Muscle of leg (tissue), 11 donors: ENCODE measurements around the gene CARM1. TPM values are rescaled to one million over a fixed set of nuclear protein-coding genes. Genes with fewer than 3 reads are reported as not detected.

Source experiments
- DNase-seq: peaks from one replicate; pipeline ENCODE4 v3.0.0; 2013
- H3K27ac ChIP-seq: one replicate; pipeline ENCODE4 v1.5.1; 2013; ENCODE audit warnings: mild to moderate bottlenecking, low read length, control low read depth
- H3K27me3 ChIP-seq: one replicate; pipeline ENCODE4 v1.6.1; 2013; ENCODE audit warnings: low read length; ENCODE audit not compliant: control insufficient read depth, insufficient read depth
- H3K36me3 ChIP-seq: one replicate; pipeline ENCODE4 v1.6.1; 2013; ENCODE audit warnings: low read length; ENCODE audit not compliant: control insufficient read depth, insufficient read depth
- H3K4me1 ChIP-seq: one replicate; pipeline ENCODE4 v1.6.1; 2013; ENCODE audit warnings: low read length; ENCODE audit not compliant: control insufficient read depth, insufficient read depth
- H3K4me3 ChIP-seq: one replicate; pipeline ENCODE4 v1.5.1; 2013; ENCODE audit warnings: low read length, control low read depth
- H3K9me3 ChIP-seq: replicated peaks from 2 replicates; pipeline ENCODE4 v1.6.1; 2013; ENCODE audit warnings: low read depth, low read length; ENCODE audit not compliant: control insufficient read depth
- WGBS: methylation state at CpG from one replicate; pipeline ENCODE4 v1.1.5; 2013; ENCODE audit warnings: missing lambda C conversion rate; ENCODE audit not compliant: insufficient coverage; 5-methylcytosine and 5-hydroxymethylcytosine counted together
- polyA plus RNA-seq, 8 donors: library from polyadenylated mRNA; unstranded; fragments of 120-200 nt; gene quantifications; one replicate each; pipeline versions ENCODE4 v1.2.1 to v1.2.3, GENCODE V29; 2013; ENCODE audit warnings: inconsistent platforms in 1 of 8, low replicate concordance in 1 of 8; ENCODE audit not compliant: insufficient read length in 8 of 8, insufficient read depth in 1 of 8
- total RNA-seq: library from RNA; stranded (reverse); fragments of 120-200 nt; gene quantifications from one replicate; pipeline ENCODE4 v1.2.4, GENCODE V29; 2013

CARM1 gene
- total and polyA plus RNA-seq, 9 donors: 21.4 to 72.1 (median 61.1) TPM

DNA sequence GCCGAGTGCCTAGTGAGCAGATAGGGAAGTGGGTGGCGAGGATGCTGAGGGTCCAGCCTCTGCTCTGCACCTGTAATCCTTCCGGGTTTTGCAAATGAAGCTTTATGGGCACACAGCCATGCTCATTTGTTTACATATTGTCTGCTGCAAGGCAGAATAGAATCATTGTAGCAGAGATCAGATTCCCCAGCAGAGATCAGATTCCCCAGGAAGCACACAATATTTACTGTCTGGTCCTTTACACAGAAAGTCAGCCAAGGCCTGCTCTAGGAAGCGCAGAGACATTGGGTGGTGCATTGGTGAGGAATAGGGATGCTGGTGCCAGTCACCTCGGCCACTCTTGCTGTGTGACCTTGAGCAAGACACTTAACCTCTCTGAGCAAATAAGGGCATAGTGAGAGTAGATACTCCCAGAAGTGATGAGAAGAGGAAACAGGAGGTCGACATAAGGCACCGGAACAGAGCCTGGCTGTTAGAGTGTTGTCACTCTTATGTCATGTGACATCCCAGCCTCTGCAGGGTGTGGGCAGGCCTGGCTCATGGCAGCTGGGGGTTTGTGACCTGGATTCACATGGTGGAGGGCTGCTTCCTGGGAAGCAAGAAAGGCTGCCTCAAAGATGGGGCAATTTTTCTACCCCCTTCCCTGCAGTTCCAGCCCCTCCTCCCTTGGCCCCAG is 25.6 kb downstream of the CARM1 start:
- H3K9me3 ChIP-seq: no peaks in the 10 kb centered on the region
- no peak overlapping the region for H3K27ac ChIP-seq
- WGBS: 60% methylated on average over 6 of the region's 7 CpGs
- no peak for DNase-seq
- peaks cover 66% of the 10 kb centered on the region for H3K4me1 ChIP-seq
- H3K4me3 ChIP-seq: no peak overlapping the region
- H3K27me3 ChIP-seq: no peaks in the 10 kb centered on the region
- peaks cover 7% of the 10 kb centered on the region for H3K36me3 ChIP-seq

GRCh38 chr19:10898633-10899032 is 27.3 kb downstream of the CARM1 start:
- Histone ChIP-seq H3K9me3 (no peaks in the 10 kb centered on the region), H3K27me3 (no peaks in the 10 kb centered on the region), H3K4me1 (peaks cover 53% of the 10 kb centered on the region), H3K36me3 (peaks cover 7% of the 10 kb centered on the region), H3K4me3 (no peak overlapping the region), H3K27ac (peak overlapping the region; percentile 78)
- no peak for DNase-seq
- WGBS: 50% methylated on average over 6 of the region's 10 CpGs

GRCh38 chr19:10899151-10899653 is 27.8 kb downstream of the CARM1 start:
- H3K27me3 ChIP-seq: no peaks in the 10 kb centered on the region
- no peak overlapping the region for H3K4me3 ChIP-seq
- WGBS: 63% methylated on average over 8 of the region's 10 CpGs
- H3K4me1 ChIP-seq: peaks cover 51% of the 10 kb centered on the region
- DNase-seq: no peak
- H3K9me3 ChIP-seq: no peaks in the 10 kb centered on the region
- peaks cover 13% of the 10 kb centered on the region for H3K36me3 ChIP-seq
- H3K27ac ChIP-seq: peak overlapping the region; percentile 78

GRCh38 chr19:10907925-10908324 is 36.6 kb downstream of the CARM1 start:
- H3K9me3 ChIP-seq: no peaks in the 10 kb centered on the region
- no peak for DNase-seq
- peaks cover 65% of the 10 kb centered on the region for H3K36me3 ChIP-seq
- H3K27ac ChIP-seq: no peak overlapping the region
- H3K4me1 ChIP-seq: peaks cover 12% of the 10 kb centered on the region
- no peak overlapping the region for H3K4me3 ChIP-seq
- WGBS: 84% methylated on average over 13 of the region's 14 CpGs
- H3K27me3 ChIP-seq: no peaks in the 10 kb centered on the region

- Histone ChIP-seq H3K27me3 (no peaks in the 10 kb centered on the region), H3K36me3 (peaks cover 68% of the 10 kb centered on the region), H3K9me3 (no peaks in the 10 kb centered on the region), H3K4me1 (peaks cover 12% of the 10 kb centered on the region), H3K4me3 (no peak overlapping the region), H3K27ac (no peak overlapping the region)
- DNase-seq: no peak
- 89% methylated on average over 16 of the region's 17 CpGs for WGBS
Observed at GRCh38 chr19:10908380-10908960, 37.1 kb downstream of the CARM1 start.

GRCh38 chr19:10911579-10912363 is 40.4 kb downstream of the CARM1 start:
- H3K27me3 ChIP-seq: no peaks in the 10 kb centered on the region
- H3K4me1 ChIP-seq: peaks cover 28% of the 10 kb centered on the region
- peaks cover 75% of the 10 kb centered on the region for H3K36me3 ChIP-seq
- H3K4me3 ChIP-seq: no peak overlapping the region
- WGBS: 88% methylated on average over 26 of the region's 31 CpGs
- H3K9me3 ChIP-seq: no peaks in the 10 kb centered on the region
- peak overlapping the region; percentile 24 for H3K27ac ChIP-seq
- no peak for DNase-seq

GRCh38 chr19:10912619-10913018 is 41.3 kb downstream of the CARM1 start:
- Histone ChIP-seq H3K9me3 (no peaks in the 10 kb centered on the region), H3K27ac (no peak overlapping the region), H3K36me3 (peaks cover 73% of the 10 kb centered on the region), H3K4me1 (peaks cover 28% of the 10 kb centered on the region), H3K4me3 (no peak overlapping the region), H3K27me3 (no peaks in the 10 kb centered on the region)
- 91% methylated on average over 17 of the region's 18 CpGs for WGBS
- no peak for DNase-seq

- Histone ChIP-seq H3K27me3 (no peaks in the 10 kb centered on the region), H3K36me3 (peaks cover 73% of the 10 kb centered on the region), H3K4me3 (no peak overlapping the region), H3K9me3 (no peaks in the 10 kb centered on the region), H3K27ac (no peak overlapping the region), H3K4me1 (peaks cover 28% of the 10 kb centered on the region)
- 93% methylated on average over 20 of the region's 24 CpGs for WGBS
- no peak for DNase-seq
Observed at GRCh38 chr19:10913716-10914340, 42.5 kb downstream of the CARM1 start.

- Histone ChIP-seq H3K36me3 (peaks cover 80% of the 10 kb centered on the region), H3K27ac (peak overlapping the region; percentile 77), H3K9me3 (no peaks in the 10 kb centered on the region), H3K4me3 (no peak overlapping the region), H3K4me1 (peaks cover 28% of the 10 kb centered on the region), H3K27me3 (no peaks in the 10 kb centered on the region)
- peak; percentile 78 for DNase-seq
- WGBS: 35% methylated on average over 15 of the region's 19 CpGs
Observed at GRCh38 chr19:10915130-10916091, 44.1 kb downstream of the CARM1 start.
